Measurements from ENCODE around the gene RNASEH2B. TPM values are rescaled to one million over a fixed set of nuclear protein-coding genes. Genes with fewer than 3 reads are reported as not detected.

The RNASEH2B gene
- total and polyA plus RNA-seq, 4 donors, result 7.8 to 44.1 (median 9.3) TPM

GRCh38 chr13:50991579-50992521 lies 82.3 kb downstream of the RNASEH2B start:
- H3K27me3 ChIP-seq (ENCODE audit: control insufficient read depth in 4 of 4, insufficient read depth in 4 of 4, low read length in 3 of 4), result no peaks in the 10 kb centered on the region
- H3K4me1 ChIP-seq (ENCODE audit: control insufficient read depth in 4 of 4, insufficient read depth in 4 of 4, low read length in 3 of 4), result no peaks in the 10 kb centered on the region
- no peak overlapping the region for H3K4me3 ChIP-seq (ENCODE audit: low read depth in 1 of 3, low read length in 3 of 3)
- H3K9ac ChIP-seq (ENCODE audit: low read depth in 1 of 2, low read length in 2 of 2), result no peak overlapping the region
- TF ChIP-seq TAF1 (conservative IDR thresholded peaks at IDR 0.05) (no peak), ATF3 (IDR thresholded peaks at IDR 0.05) (no peak), FOXA1 (IDR thresholded peaks at IDR 0.05) (no peak), GABPA (IDR thresholded peaks at IDR 0.05 in 1 of 2, conservative IDR thresholded peaks at IDR 0.05 in 1 of 2) (no peak), NR2F2 (IDR thresholded peaks at IDR 0.05) (no peak), YY1 (IDR thresholded peaks at IDR 0.05) (no peak), MAX (IDR thresholded peaks at IDR 0.05) (no peak), RAD21 (IDR thresholded peaks at IDR 0.05) (no peak), ZBTB33 (IDR thresholded peaks at IDR 0.05) (no peak), CTCF (IDR thresholded peaks at IDR 0.05; ENCODE audit: low read depth, low read length, missing input control) (no peak), HNF4G (IDR thresholded peaks at IDR 0.05) (no peak), REST (IDR thresholded peaks at IDR 0.05) (no peak), RXRA (IDR thresholded peaks at IDR 0.05) (no peak), FOXA2 (IDR thresholded peaks at IDR 0.05) (no peak)
- DNase-seq (ENCODE audit: low spot score), result no peak
- no peaks in the 10 kb centered on the region for H3K9me3 ChIP-seq (ENCODE audit: control insufficient read depth in 4 of 4, low read length in 3 of 4)
- WGBS, result 73% methylated on average over 6 of the region's 6 CpGs
- no peaks in the 10 kb centered on the region for H3K36me3 ChIP-seq (ENCODE audit: control insufficient read depth in 4 of 4, insufficient read depth in 3 of 4, low read depth in 1 of 4, low read length in 3 of 4)
- no peak overlapping the region for H3K27ac ChIP-seq (ENCODE audit: low read depth in 1 of 2, low read length in 2 of 2)
